Measurements from ENCODE around the gene ARID3C.

ARID3C gene

GRCh38 chr9:34599546-34599945 is 29.3 kb downstream of the ARID3C start:
- in situ Hi-C loops (cut with HindIII; ENCODE audit: low sequenced_read_pairs), result loop anchor here (25.0 kb wide), 1 partner anchor 162 kb away; no protein-coding TSS in a partner anchor

DNA sequence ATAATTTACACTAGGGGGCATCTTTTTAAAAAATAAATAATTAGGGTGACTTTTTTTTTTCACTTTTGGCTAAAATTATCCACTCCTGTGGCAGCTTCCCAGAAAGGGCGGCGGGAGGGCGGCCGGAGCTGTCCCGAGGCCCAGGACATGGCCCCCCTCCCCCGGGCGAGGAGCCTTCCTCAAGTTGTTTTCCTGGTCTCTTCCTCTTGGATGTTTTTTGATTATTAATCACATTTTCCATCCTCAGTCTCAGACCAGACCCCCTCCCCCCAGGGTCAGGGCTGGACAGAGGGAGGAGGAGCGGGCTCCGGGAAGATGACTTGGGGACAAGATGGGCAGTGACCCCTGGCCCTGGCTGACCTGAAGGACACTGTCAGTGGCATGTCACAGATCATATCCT is 34.7 kb downstream of the ARID3C start:
- in situ Hi-C loops (cut with HindIII; ENCODE audit: low sequenced_read_pairs), result loop anchor here (25.0 kb wide), 1 partner anchor 157 kb away; no protein-coding TSS in a partner anchor

GRCh38 chr9:34592895-34593601 is 35.8 kb downstream of the ARID3C start:
- in situ Hi-C loops (cut with HindIII; ENCODE audit: low sequenced_read_pairs), result loop anchor here (25.0 kb wide), 1 partner anchor 156 kb away; no protein-coding TSS in a partner anchor

DNA sequence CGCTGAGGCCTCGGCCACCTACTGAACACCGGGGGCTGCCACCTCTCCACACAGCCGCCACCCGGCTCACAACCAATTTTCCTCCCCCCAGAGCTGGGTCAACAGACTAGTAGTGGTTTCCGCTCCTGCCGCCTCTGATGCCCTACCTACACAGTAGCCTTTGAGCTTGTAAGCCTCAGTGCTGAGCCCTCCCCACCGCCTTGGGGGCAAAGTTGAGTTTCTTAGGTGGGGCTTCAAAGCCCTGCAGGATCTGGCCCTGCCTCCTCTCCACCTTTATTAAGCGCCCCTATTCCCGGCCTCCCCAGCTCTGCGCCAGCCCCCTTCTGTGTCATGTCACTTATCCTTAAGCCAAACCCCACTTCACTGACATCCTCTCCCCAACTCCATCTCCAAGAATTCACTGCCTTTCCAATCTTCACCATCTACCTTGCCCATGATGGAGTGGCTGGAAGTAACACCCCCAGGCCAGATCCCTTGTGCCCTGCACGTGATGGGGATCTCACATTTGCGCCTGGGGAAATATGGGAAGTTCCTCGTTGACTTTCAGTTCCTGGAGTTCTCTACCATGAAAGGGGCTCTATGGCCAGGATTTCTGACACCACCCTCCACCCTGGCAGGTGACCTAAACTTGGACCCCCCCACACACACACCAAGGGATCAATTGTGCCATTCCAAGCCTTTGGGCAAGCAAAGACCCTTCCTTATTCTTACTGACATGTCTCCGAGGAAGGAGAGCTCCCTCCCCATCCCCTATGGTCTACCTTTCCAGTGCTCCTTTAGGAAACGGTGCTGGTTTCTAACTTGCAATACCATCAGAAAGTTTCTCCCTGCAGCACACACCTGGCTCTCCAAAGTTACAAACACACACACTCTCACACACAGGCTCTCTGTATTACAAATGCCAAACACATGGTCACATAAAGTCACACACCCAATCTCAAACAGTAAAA is 36.7 kb downstream of the ARID3C start:
- in situ Hi-C loops (cut with HindIII; ENCODE audit: low sequenced_read_pairs), result loop anchor here (25.0 kb wide), 1 partner anchor 155 kb away; no protein-coding TSS in a partner anchor

- in situ Hi-C loops (cut with HindIII; ENCODE audit: low sequenced_read_pairs), result loop anchor here (25.0 kb wide), 1 partner anchor 154 kb away; no protein-coding TSS in a partner anchor
Measured at GRCh38 chr9:34591248-34591916, 37.5 kb downstream of the ARID3C start.

DNA sequence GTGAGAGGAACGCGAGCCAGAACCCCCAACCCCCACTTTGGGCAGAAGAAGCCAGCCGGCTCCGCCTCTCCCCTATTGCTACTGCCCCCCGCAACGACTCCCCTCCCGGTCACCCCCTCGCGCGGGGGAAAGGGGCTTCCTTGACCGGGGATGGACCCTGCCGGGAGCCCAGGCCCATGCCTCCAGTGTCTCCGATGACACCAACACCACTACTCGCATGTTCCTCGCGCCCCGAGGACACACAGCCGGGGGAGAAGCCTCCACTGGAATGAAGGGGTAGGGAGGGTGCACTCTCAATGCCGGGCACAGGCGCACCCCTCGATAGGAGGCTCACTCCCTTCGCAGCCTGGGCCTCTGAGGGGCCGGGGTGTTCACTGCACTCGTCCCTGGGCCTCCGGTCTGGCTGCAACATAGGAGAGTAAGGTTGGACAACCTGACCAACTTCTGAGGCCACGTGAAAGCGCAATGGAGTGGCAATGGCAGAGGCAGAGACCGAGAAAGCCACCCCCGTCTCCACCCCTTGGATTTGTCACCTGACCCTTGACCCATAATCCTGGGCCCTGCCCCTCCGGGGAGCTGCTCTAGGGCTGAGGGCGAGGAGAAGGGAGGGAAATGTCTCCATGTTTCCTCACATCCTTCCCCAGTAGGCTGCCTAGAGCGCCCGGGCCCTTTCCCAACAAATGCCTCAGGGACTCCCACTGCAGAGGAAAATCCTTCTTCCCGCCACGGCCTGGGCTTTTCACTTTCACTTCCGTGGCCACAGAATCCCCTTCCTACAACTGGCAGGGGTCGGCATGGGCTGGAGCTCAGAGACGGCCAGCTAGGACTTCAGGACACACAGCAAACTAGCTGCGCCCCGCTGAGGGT is 38.3 kb downstream of the ARID3C start:
- in situ Hi-C loops (cut with HindIII; ENCODE audit: low sequenced_read_pairs), result loop anchor here (25.0 kb wide), 1 partner anchor 153 kb away; no protein-coding TSS in a partner anchor

GRCh38 chr9:34589636-34590380 is 39.1 kb downstream of the ARID3C start, which contains the start of gene CNTFR:
Gene CNTFR, minus strand, starts transcription at chr9:34589724. Its CDS starts 20,743 bp downstream, at chr9:34568981.
- in situ Hi-C loops (cut with HindIII; ENCODE audit: low sequenced_read_pairs), result loop anchor here (25.0 kb wide), 1 partner anchor 153 kb away; no protein-coding TSS in a partner anchor

DNA sequence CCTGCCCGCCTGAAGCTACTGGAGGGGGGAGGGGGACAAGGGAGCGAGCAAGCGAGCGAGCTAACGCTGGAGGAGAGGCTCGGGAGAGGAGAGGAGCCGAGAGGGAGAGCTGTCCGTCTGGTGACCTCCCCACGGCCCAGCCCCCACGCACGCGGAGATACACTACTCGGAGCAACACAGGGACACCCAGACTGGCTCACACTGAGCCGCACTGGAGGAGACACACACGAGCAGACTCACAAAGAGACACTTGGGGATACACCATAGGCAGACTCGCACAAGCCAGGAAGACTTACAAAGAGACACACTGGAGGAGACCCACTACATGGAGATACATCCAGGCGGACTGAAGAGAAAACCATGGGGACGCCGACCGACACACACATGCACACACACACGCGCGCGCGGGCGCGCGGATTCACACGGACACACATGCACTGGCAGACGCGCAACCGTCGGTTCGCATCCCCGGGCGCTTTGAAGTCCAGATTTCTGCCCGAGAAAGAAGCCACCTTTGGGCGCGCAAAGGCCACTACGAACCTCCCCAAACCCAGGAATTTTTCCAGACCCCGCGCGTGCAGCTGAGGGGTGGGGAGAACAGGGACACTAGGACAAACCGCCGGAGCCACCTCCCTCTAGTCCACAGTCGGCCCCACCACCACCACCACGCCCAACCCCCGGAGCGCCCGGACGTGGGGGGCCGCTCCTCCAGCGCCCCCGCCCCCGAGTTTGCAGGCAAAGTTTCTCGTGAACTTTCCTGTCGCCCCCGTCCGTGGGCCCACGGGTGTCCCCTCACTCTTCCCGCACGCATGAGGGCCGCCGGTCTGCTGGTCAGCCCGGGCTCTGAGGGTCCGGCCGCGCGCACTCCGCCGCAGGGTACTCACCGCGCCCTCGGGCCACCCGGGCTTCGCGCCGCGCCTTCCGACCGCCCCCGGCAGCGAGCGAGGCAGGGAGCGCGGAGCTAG is 39.9 kb downstream of the ARID3C start:
- in situ Hi-C loops (cut with HindIII; ENCODE audit: low sequenced_read_pairs), result loop anchor here (25.0 kb wide), 1 partner anchor 152 kb away; no protein-coding TSS in a partner anchor

GRCh38 chr9:34587271-34587670 is 41.6 kb downstream of the ARID3C start:
- in situ Hi-C loops (cut with HindIII; ENCODE audit: low sequenced_read_pairs), result loop anchor here (25.0 kb wide), 1 partner anchor 150 kb away; no protein-coding TSS in a partner anchor

DNA sequence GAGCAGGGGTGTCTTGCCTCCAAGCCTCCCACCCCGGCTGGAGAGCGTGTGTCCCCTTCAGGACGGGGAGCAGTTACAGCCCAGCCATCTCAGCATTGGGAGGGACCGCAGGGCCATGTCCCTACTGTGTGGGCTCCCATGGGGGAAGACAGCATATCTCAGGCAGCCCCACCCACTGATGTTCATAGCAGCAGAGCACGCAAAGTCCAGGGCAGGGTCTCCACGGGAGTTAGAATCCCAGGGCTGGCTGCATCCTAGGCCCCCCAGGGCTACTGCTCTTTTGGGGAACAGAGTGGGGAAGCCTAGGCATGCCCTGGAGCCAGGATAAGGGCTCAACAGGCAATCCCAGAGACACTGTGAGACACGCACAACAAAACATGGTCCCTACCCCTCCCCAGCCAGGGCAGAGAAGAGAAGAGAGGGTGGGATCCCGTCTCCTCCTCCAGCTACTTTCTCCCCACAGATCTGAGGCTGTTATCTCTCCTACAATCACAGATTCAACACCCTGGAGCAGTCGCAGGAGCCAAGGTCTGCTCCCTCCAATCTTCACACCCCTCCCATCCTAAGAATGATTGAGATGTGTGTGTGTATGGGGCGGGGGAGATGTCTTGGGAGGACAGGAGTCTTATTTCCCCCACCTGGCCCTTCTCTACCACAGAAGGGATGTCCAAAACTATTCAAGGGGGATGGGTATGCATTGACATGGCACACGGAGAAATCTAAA is 42.8 kb downstream of the ARID3C start:
- in situ Hi-C loops (cut with HindIII; ENCODE audit: low sequenced_read_pairs), result loop anchor here (25.0 kb wide), 1 partner anchor 149 kb away; no protein-coding TSS in a partner anchor

DNA sequence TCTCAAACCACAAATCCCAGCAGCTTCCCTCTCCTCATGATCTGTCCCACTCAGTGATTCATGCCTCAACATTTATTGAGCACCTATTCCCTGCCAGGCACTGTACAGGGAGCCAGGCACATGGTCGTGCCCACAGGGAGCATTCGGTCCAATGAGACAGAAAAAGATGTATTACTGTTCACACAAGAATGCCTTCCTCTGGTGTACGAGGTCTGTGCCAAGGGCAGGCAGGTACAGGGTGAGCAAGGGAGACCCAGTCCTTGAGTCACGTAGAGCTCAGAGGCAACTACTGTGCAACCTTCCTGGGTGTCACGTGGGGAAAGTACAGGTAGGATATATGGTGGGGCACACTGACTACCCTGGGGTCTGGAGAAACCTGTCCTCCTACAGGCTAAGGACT is 43.9 kb downstream of the ARID3C start:
- in situ Hi-C loops (cut with HindIII; ENCODE audit: low sequenced_read_pairs), result loop anchor here (25.0 kb wide), 1 partner anchor 148 kb away; no protein-coding TSS in a partner anchor

DNA sequence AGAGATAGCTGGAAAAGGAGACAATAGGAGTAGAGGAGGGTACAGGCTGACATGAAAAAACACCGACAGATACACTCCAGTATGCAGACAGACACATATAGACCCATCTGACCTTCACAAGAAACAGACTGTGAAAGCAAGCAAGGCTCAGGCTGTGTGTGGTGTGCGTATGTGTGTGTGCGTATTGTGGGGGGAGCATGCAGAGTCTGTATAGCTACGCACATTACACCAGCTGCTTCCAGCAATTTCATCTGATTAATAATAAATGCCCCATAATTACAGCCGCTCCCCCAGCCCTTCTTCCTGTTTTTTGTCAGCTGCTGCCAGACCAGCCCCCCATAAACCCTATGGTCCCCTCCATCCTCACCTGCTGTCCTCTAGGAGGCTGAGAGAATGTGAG is 46.1 kb downstream of the ARID3C start:
- in situ Hi-C loops (cut with HindIII; ENCODE audit: low sequenced_read_pairs), result loop anchor here (25.0 kb wide), 1 partner anchor 145 kb away; no protein-coding TSS in a partner anchor

DNA sequence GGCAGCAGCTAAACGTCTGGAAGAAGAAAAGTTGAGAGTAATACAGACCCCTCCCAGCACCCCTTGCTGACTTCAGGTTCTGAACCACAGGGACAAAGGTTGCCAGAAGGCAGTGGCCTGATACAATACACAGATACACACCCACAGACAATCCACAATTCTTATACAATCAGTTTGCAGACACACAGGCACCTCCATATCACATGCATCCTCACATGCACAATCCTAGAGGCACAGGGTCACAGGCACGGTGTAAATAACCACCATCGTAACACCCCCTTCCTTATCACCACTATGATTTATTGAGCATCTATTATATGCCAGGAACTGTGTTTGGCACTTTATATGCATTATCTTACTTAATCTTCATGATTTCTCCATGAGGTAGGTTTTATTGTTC is 47.5 kb downstream of the ARID3C start:
- in situ Hi-C loops (cut with HindIII; ENCODE audit: low sequenced_read_pairs), result loop anchor here (25.0 kb wide), 1 partner anchor 144 kb away; no protein-coding TSS in a partner anchor

GRCh38 chr9:34580358-34580757 is 48.5 kb downstream of the ARID3C start:
- in situ Hi-C loops (cut with HindIII; ENCODE audit: low sequenced_read_pairs), result loop anchor here (25.0 kb wide), 1 partner anchor 143 kb away; no protein-coding TSS in a partner anchor

- in situ Hi-C loops (cut with HindIII; ENCODE audit: low sequenced_read_pairs), result loop anchor here (10.0 to 25.0 kb wide), 2 partner anchors 75 to 142 kb away; no protein-coding TSS in a partner anchor
Measured at GRCh38 chr9:34579808-34580163, 49.1 kb downstream of the ARID3C start.

GRCh38 chr9:34579104-34579807 is 49.6 kb downstream of the ARID3C start:
- in situ Hi-C loops (cut with HindIII; ENCODE audit: low sequenced_read_pairs), result loop anchor here (10.0 to 25.0 kb wide), 2 partner anchors 74 to 142 kb away; no protein-coding TSS in a partner anchor
